GM21825 (cell line): Measurements from ENCODE around the gene ITFG1.
"Not testable (repeated sequence)": the region's sequence is repeated elsewhere in the genome, so short reads cannot be mapped to it uniquely, and the experiment has no call there.

Source experiments
- ATAC-seq: cut with Tn5 transposase; IDR thresholded peaks from one replicate; pipeline ENCODE4 v1.9.1; 2021; ENCODE audit warnings: mild to moderate bottlenecking, moderate library complexity; ENCODE audit not compliant: unreplicated experiment

The ITFG1 gene

DNA sequence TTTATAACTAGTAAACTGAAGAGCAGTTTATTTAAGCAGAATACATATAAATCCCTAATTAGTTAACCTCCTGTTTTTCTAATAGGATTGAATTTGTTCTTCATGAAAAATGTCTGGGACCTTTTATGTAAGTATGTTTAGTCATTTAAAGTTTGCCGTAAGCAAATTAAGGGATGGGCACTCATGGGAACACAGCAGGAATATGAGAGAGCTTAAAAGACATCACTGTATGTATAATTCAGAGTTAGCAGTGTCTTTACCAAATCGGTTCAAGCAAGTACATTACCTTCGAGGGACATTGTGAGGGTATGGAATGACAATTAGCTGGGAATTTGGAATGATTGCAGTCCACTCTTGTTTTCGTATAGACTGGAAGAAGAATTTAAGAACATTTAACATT is 299.4 kb downstream of the ITFG1 start:
- ATAC-seq = no peak

DNA sequence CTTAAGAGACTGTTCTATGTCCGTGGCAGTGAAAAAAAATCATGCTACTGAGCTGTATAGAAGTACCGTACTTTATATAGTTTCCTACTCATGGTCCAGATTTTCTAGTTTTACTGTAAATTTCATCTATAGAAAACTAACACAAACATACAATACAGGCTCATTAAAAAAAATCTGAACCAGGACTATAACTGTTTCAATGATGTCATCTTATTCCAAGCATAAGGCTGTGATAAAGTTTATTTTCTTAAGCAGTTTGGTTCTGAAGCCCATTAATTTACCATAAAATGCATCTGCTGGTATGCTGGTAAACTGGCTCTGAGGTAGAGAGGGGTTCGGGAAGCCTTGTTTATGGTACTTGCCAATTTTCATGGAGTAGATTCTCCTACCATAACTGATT is 300.4 kb downstream of the ITFG1 start:
- ATAC-seq = no peak

DNA sequence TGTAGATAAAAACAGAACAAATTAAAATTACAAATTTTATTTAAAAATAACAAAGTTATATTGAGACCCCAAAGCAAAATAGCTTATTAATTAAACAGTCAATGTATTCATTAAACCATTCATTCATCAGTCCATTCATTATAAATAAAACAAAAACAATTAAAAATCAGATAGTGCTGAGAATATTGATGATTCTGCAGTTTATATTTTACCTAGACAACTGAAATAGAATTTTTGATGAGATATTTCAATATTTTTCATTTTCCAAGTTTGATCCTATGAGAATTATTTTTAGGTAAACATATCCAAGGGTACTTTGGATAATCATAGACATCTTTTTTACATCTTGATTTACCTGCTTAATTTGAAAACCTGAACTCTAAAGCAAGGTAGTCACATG is 301.9 kb downstream of the ITFG1 start:
- no peak for ATAC-seq

DNA sequence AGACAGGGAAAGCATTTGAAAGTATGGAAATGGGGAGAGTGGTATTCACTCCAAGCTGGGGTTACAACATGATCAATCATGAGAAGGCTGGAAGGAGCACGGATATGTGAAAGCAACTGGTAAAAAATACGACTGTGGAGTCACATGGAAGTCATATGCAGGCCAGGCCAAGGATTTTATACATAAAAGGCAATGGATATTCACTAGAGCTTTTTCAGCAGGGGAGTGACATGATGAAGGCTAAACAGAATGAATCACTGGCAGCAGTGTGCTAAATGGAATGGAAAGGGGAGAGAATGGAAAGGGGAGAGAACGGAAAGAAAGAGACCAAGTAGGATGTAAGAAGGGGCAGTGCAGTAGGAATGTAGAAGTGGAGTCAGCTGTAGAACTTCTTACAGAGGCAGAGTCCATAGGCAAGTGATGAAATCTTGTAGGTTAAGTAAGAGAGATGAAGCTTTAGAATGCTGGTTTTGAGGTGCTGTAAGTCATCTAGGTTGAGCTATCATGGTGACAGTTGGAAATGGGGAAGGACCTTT is 304.1 kb downstream of the ITFG1 start:
- no peak for ATAC-seq

DNA sequence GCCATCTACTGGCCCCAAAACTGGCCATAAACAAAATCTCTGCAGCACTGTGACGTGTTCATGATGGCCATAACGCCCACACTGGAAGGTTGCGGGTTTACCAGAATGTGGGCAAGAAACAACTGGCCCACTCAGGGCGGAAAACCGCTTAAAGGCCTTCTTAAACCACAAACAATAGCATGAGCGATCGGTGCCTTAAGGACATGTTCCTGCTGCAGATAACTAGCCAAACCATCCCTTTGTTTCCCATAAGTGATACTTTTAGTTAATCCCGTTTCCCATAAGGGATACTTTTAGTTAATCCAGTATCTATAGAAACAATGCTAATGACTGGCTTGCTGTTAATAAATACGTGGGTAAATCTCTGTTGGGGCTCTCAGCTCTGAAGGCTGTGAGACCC is 308.4 kb downstream of the ITFG1 start:
- ATAC-seq = not testable (repeated sequence)

DNA sequence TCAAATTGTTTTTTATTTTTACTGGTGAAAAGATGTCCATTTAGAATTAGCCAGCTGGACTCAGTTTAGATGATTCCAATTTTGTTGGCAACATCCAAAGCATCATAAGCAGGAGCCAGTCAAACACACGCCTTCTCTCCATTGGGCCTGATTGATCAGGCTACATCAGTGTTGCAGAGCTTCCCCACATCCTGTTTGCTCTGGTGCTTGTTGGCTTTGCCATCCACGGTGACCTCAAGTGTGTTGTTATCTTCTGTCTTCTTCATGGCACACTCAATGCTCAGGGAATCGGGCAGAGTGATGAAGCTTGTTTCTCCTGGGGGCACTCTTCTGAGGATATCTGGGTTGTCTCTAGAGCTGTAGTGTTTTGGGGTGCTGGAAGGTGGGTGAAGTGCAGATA is 310.8 kb downstream of the ITFG1 start:
- ATAC-seq = no peak

DNA sequence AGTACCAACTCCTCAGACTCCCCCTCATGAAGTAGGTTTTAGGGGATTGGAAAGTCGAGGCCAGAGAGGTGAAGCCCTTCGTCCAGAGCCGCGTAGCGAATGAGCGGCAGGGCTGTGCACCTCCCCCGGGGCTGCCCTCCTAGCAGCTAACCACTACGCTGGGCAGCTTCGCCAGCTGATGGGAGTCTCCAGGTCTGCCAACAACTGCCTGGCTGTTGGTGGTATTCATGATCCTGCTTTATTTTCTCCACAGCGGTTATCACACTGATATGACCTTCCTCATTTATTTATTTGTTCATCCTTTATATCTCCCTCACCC is 316.3 kb downstream of the ITFG1 start:
- ATAC-seq = no peak

DNA sequence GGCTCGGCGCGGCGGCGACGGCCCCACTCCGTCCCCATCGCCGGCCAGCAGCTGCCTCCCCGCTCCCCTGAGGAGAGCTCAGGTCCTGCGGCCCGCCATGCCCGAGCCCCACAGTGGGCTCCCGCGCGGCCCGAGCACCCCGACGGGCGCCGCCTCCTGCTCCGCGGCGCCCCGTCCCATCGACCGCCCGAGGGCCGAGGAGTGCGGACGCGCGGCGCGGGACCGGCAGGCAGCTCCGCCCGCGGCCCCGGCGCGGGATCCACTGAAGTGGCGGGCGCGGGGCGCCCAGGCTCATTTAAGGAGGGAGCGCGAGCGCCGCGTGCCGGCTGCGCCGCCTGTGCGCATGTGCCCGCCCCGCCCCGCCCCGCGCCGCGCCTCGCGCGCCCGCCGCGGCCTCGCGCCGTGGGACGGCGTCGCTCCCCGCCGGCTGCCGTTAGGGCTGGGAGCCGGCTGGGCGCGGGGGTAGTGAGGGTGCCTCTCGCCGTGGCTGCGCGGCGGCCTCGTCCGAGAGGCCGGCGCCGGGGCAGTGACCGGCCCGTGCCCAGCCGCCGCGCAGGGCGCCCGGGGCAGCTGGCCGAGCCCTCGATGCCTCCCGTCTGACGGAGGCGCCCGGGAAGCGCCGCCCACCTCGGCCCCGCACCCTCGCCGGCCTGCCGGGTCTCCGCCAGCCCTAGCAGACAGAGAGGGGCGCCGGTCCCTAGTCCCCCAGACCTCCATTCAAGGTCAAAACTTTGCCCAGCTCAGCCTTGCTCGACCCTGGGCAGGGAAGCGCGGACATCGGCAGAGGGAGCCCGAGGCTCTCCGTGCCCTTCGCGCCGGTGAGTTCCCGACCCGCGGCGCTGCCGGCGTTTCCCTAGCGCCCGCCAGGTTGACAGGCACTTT is 316.9 kb downstream of the ITFG1 start, which contains the start of gene NETO2:
TSS of gene NETO2 (minus strand) at position 269 of the 882 bp plus-strand sequence. CDS start 333 bp downstream, outside the sequence.
- ATAC-seq = peak; percentile 43

DNA sequence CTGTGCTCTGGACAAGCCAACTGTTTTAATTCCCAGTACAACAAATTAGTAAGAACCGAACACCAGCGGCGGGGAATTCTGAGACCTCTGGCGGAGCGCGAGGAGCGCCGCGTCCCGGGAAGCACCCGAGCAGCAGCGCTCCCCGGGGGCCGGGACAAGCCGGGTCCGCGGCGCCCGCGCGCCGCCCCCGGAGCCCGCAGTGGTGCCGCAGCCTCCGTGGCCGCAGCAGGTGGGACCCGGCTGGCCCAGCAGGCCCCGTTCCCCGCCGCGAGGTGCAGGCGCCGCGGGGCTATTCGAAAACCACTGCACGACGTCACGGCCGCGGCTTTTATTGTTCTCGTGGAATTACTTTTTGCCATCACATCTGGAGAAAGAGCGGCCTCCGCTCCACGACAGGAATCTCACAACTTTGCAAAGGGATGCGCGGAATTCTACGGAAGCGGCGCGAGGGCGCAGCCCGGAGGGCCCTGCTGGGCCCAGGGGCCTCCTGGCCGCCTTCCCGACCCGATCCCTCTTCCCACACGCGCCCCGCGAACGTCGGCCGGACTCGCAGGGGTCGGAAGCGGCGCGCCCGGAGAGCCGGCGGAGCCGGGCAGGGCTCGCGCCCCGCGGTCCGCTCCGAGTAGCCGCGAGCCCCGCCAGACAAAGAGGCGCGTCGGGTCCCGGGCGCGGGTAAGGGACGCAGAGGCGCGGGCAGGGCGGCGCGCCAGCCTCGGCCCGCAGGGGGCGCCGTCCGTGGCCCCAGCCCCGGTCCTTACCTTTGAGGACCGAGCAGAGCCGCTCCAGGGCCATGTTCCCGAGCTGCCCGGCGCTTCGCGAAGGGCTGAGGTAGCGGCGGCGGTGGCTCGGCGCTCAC is 317.8 kb downstream of the ITFG1 start:
- peak; percentile 61 for ATAC-seq

DNA sequence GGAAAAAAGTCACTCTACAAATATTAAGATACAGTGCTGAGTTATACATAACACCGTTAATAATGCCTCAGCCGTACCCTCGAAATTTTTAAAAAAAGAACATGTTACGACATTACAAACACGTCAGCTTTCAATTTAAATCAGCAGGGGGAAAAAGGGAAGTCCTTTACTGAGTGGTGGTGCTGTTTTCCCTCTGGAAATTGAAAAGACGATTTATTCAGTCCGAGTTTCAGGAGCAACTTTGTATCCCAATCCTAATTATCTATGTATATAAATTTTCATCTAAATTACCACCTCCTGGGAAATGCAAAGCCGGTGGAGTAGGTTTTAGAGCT is 318.4 kb downstream of the ITFG1 start:
- ATAC-seq = no peak

DNA sequence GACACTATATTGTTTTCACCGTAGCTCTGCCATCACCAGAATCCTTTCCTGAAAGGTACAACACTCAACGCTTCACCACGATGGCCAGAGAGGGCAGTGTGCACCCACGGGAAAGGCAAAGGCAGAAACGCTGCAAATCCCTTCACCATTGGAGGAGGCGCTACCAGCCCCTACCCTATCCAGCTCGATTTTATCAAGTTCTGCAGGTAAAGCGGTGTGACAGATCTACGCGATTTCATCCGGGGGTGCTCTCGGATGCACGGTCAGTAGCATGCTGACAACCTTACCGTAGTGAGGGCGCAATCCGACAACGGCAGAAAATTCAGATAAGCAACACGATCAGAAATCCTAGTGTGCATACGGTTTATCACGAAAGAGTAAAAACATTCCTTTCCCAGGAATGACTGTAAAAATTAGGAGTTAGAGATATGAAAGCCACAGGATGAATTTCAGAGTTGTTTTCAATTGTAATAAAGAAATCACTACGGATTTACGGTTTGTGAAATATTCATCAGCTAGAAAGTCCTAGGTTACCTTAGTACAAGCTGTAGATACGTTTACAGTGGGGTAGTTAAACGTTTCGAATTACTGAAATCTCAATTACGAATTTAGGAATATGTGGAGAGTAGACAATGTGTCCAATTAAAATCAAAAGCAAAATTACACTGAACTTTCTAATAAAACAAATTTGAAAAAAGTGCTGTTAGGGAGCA is 318.9 kb downstream of the ITFG1 start:
- peak; percentile 48 for ATAC-seq

DNA sequence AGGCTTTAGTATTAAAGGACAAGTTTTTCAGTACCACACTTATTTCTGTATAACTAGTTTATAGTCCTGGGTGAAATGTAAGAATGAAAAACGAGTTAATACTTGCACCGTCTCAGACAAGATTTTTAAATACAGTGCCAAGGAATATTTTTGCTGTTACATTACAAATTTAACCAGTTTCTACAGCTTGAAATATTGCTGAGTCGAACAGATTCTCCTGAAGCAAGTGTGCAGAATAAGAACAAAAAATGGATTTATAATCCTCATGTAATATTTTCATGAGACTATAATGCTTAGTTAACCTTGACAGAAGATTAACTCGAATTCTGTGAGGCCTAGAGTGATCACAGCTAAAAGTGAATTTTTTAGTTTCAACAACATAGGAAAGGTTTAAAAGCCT is 320.2 kb downstream of the ITFG1 start:
- no peak for ATAC-seq

DNA sequence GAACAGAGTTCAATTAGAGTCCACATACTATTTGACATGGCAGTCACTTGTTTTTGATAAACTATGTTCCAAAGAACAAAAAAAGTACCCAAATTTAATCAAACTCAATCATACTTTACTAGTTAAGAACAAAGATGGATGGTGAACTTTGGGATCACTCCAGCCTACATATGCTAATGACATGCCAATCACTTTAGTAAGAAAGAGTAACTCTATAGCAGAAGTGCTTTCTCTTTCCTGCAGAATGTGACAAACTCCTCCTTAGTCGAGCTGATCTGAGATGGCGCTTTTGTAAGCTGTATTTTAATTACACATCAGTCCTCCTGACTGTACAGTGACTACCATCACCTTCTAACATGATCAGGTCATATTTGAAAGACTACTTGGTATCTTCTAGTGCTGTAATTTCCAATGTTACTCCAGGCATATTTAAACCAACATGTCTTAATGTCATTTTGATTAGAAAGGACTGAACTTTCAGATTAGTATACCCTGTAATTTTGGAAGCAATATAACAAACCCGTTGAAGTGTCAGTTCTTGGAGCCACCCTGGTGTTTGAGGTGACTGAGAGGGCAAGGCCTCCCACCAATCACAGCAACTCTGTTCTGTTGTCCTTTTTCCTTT is 321.2 kb downstream of the ITFG1 start:
- no peak for ATAC-seq

DNA sequence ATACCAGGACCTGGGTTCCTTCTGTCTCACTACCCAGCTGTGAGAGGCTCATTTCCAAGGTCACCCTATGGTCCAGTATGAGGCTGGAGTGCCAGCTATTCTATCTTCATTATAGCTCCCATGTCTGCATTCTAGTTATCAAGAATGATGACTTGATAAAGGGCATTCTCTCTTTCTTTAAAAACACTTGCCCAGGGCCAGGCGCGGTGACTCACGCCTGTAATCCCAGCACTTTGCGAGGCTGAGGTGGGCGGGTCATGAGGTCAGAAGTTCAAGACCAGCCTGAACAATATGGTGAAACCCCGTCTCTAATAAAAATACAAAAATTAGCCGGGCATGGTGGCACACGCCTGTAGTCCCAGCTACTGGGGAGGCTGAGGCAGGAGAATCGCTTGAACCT is 322.9 kb downstream of the ITFG1 start:
- not testable (repeated sequence) for ATAC-seq

DNA sequence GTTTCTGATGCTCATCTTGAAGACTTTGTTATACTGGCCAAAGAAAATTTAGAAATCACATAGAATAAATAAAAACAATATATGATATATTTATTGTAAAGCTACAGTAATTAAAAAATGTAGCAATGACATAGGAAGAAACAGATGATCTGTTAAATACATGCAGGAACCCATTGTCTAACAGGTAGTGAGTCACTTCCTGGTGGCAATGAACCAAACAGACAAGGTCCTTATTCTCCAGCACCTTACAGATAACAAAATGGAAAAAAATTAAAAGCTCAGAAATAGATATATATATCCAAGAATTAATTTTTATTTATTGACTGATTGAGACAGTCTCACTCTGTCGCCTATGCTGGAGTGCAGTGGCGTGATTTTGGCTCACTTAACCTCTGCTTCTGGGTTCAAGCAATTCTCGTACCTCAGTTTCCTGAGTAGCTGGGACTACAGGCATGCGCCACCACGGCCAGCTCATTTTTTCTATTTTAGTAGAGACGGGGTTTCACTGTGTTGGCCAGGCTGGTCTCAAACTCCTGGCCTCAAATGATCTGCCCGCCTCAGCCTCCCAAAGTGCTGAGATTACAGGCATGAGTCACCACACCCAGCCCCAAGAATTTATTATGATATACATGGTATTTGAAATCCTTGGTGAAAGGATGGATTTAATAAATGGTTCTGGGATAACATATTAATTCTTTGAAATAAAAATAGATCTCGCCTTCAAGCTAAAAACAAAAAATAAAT is 324.6 kb downstream of the ITFG1 start:
- ATAC-seq = no peak

DNA sequence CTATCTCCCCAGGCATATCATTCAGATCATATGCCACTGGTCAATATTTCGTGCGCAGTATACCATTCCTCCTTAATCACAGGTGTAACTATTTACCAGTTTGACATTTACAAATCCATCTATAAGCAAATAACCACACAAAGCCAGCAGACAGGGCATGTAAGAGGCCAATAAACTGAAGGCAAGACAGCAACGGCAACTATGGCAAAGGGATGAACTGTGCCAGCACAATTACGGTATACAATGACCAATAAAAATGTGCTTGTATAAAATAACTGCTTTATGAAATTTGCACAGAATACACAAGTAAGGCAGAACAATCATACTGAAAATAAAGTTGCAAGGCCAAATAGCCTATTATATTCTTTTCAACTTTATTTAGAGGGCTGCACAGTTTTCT is 326.3 kb downstream of the ITFG1 start:
- no peak for ATAC-seq

DNA sequence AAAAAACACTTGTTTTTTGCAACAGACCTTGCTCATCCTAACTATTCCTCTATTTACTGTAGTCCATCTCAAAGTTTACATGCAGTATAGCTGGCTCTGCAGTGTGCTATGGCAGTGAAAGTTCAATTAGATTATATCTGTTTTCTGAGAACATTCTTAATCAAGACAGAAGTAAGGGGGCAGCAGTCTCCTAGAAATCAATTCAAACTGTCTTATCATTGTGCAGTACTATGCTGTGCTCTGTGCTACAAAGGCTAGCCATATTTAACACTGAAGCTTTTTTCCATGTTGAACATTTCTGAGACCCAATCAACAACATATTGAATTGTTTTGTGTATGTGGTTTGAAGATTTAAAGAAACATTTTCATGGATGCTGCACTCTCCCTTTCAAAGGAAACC is 328.6 kb downstream of the ITFG1 start:
- no peak for ATAC-seq

DNA sequence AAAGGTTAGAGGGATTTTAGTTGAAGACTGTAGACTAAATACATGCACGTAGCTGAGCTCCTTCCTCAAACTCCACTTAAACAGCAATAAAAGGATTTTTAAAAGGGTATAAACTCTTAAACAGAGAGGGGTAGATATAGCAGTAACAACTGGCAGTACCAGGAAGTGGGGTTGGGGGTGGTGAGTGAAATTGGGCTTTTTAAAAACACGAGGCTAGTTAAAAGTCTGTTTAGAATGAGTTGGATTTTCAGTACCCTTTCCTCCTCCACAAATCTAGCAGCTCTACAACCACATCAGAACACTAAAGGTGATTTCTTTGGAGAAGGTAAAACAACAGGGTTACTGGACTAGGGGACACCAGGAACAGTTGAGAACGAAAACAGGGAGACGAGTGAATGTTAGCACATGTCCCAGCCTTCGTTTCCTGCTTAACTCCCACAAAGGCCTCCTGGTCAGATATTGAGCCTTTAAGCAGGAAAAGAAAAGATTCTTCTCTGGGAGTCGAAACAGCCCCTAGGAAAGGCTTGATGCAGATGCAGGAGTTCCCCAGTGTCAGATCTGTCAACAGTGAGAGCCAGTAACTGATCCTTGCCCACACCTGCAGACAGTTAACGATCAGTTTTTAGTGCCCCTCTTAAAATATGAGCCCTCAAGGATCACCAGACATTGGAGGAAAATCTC is 331.0 kb downstream of the ITFG1 start:
- ATAC-seq = no peak

DNA sequence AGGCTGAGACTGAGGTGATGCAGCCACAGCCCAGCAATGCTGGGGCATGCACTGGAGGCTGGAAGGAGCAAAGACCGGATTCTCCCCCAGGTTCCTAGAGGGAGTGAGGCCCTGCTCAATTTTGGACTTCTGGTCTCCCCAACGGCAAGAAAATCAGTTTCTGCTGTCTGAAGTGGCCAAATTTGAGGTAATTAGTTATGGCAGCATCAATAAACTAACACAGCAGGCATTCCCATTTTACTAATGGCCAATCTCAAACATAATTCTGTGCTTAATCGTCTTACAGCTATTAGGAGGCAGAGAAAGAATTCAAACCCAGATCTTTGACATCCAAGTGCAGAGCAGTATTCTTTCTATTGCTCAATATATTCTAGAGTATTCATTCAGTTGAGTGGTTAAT is 333.3 kb downstream of the ITFG1 start:
- no peak for ATAC-seq

DNA sequence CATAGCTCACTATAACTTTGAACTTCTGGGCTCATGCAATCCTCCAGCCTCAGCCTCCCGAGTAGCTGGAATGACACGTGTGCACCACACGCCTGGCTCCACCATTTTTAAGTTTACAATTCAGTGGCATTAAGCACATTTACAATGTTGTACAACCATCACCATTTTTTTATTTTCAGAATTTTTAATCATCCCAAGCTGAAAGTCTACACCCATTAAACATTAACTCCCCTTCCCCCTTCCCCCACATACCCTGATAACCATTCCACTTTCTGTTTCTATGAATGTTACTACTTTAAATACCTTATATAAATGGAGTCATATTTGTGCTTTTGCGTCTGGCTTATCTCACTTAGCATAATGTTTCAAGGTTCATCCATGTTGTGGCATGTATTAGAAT is 335.1 kb downstream of the ITFG1 start:
- no peak for ATAC-seq
